Eye (tissue), 1 donor: ENCODE measurements around the gene STK32C.

ENCODE experiments used
- DNase-seq: peaks from one replicate; pipeline ENCODE4 v3.0.0-alpha.2; 2015

Gene STK32C

DNA sequence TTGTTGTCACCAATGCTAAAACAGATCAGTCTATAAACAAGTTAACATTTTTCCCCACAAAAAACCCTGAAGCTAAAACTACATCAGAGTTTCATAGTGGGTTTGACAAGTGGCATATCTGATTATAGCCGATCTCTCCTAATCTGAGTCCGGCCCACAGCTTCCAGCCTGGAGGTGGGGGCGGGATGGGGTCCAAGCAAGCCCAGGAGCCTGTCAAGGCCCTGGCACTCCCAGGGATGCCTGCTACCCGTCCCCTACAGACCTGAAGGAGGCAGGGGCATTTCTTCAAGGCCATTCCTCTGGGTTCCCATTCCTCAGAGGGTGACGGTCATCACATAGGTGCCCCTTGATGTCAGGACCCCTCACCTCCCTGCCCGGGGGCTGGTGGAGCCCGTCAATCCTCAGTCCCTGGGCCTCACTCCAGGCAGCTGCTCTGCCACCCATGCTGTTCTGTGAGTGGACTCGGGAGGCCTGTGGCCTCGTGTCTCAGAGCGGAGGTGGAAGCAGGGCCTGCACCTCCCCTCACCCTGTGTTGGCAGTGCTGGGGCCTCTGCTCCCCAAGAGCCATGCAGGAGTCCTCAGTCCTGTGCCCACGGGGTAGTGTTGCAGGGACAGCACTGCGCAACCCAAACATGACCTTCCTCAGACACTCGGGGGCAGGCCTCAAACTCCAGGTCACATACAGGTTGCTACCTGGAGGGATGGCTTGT, 112.2 kb downstream of the STK32C start:
- no peak for DNase-seq

- no peak for DNase-seq
Observed at GRCh38 chr10:132194726-132195125, 113.0 kb downstream of the STK32C start.

GRCh38 chr10:132193907-132194552, 113.7 kb downstream of the STK32C start:
- no peak for DNase-seq

DNA sequence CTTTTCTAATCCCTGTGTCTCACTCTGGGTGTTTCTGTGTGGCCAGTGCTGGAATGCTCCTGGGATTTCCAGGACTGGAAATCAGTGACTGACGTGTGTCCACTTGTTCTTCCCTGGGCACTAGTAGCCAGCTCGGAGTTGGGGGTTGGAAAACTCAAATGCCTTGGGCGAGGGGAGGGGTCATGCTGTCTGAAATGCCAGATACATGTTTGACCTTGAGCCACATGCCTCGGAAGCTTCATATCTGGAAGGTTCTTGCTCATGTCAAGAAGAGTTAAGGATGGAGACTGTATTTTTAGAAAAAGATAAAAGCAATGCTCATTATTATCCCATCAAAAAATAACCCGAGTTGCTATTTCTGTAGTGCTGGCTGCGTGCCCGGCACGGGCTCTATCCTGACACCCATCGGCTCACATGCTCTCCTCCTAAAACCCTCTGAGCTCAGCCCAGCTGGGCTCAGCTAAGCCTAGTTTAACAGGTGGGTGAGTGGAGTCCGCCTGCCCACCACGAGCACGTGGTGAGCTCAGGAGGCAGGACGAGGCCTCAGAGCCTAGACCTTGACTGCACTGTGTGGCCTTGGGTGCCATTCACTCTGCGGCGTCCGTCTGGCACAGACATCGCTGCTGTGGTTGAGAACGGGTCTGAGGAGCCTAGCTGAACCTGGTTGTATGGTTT, 114.6 kb downstream of the STK32C start:
- DNase-seq = no peak

GRCh38 chr10:132192076-132192975, 115.4 kb downstream of the STK32C start:
- no peak for DNase-seq

DNA sequence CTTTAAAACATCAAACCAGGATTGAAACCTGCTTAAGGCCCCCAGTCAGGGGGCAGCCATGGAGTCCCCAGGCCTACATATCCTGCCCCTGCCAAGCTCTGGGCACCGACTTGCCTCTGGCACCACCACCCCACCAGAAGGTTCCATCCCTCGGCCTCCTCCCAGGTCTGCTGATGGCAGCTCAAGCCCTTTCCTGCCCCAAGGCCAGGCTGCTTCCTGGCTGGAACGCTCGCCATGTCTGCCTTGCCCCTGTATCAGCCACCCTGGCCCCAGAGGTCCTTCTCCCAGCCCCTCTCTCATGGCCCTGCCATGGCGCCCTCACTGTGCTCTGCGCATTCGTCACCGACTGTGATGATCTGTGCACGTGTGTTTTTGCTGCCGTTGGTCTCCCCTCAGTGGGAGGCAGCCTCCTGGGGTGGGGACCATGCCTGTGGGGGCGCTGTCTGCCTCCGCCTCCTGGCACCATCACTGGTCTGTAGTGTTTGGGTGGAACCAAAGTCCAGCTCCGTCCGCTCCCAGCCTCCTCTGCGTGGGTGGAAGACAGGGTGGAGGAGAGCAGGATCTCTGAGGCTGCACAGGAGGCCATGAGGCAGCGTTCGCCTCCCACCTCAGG, 117.8 kb downstream of the STK32C start:
- no peak for DNase-seq

- no peak for DNase-seq
Observed at GRCh38 chr10:132189016-132189415, 118.7 kb downstream of the STK32C start.

DNA sequence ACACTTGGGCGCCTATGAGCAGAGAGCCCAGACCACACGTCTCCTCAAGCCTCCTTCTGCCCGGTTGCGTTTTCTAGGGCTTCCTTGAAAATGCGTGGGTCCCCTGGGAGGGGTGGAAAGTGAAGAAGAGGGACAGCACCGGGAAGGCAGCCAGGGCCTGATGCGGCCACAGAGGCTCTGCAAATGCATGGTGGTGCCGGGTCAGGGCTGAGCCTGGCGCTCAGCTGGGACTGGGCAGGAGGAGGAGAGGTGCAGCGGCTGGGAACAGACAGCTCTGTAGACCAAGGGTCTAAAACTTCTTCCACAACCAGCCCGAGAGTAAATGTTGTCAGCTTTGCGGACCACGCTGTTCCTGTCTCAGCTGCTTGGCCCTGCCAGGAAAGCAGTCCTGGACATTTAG, 119.4 kb downstream of the STK32C start:
- no peak for DNase-seq

GRCh38 chr10:132187430-132188138, 120.2 kb downstream of the STK32C start:
- DNase-seq = peak; percentile 64

DNA sequence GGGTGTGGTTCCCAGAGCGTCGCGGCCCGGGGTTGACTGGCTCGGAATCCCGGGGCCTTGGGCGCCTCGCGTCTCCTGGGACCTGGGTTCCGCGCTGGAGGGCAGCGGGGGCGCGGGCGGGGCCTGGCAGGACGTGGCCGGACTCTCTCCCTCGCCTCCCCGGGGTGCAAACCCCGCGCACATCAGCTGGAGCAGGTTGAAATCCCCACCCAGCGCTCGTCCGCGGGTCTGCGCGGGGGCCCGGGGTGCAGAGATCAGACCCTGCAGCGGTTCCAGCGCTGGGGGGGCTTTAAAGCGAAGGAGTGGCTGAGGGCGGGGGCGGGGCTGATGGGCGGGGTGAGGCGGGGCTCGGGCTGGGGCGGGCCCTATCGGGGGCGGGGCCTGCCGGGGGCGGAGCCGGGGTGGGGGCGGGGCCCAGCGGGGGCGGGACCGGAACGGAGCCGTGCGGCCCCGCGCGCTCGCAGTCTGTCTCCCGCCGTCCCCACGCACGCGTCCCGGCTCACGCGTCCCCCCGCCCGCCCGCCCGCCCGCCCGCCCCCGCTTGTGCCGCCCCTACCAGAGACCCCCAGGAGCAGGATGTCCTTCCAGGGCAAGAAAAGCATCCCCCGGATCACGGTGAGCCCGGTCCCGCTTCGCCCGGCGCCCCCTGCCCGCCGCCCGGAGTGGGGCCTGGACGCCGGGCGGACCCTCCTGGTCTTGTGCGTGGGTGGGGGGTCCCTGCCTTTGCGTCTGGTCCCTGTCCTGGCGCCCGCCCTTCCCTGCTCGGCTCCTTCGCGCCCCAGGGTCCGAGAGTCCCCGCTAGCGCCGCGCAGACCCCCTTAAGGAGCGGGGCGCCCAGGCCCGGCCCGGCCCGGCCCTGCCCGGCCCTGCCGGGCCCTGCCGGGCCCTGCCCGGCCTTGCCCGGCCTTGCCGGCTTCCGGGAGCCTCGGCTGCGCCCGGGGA, 121.0 kb downstream of the STK32C start, which contains the start of gene DPYSL4:
Gene DPYSL4, plus strand, starts transcription at position 461 of the 942 bp plus-strand sequence. Its CDS starts 116 bp downstream, at position 577.
- DNase-seq = peak; percentile 71

DNA sequence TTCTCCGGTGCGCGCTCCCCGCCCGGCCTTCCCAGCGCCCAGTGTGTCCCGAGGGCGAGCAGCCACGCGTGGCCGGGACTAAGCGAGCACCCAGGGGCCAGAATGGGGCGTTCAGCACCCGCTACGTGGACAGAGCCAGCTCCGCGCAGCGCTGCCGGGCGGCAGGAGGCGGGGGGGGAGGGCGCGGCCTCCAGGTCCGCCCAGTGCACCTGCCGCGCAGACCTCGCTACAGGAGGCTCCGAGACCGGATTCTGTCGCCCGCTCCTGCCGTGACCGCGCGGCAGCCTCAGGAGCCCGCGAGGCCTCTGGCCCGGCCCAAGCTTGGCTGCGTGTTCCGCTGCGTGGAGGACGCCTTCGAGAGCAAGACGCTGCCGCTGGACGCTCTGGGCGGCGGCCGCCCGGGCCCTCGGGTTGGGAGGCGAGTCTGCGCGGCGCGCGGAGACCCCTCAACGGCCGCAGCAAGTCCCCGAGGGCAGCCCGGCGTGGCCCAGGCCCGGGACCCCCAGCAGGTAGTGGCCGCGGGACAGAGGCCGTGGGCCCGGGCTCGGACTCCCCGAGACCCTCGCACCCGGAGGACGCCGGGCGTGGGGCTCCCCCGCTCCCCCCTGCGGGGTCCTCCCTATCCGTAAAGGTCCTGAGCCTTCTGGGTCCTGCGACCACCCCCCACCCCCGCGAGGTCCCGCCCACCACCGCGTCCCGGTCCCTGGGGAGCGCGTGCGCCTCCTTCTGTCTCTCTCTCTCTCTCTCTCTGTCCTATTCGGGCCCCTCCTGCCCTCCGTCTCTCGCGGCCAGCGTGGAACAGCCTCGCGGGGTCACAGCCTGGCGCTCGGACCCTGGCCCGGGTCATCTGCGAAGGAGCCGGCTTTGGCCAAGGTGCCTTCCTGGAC, 121.9 kb downstream of the STK32C start:
- peak; percentile 74 for DNase-seq

- no peak for DNase-seq
Observed at GRCh38 chr10:132184816-132185593, 122.7 kb downstream of the STK32C start.

GRCh38 chr10:132183046-132183445, 124.7 kb downstream of the STK32C start:
- DNase-seq = no peak

GRCh38 chr10:132182591-132182990, 125.2 kb downstream of the STK32C start:
- DNase-seq = no peak

DNA sequence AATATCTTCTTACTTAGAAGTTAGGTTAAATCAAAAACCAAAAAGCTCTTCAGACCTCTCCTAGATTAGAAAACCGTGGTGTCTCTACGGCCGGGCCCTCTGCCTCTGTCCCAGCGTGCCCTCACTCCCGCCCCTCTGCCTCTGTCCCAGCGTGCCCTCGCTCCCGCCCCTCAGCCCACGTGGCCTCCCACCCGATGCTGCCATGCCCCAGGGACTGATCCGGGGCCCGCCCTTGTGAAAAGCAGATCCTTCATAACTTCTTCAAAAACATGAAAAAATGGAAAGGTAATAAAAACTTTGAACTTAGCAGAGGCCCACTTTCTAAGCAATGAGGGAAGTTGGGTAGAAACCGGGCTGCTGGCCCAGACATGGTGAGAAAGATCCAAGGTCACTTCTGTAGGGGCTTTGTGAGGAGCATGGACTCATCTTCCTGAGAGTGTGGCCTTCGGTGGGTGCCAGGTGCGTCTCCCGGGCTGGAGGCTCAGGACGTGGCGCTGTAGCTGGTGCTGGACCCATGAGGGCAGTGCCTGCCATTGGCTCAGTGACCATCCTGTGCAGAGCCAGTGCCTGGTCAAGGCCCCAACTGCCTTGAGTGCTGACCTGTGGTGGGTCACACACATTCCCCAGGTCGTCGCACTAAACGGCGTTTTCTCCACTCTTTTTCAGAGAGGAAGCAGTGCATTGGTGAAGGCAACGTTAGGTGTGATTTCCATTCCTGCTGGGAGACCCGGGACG, 125.9 kb downstream of the STK32C start:
- no peak for DNase-seq

DNA sequence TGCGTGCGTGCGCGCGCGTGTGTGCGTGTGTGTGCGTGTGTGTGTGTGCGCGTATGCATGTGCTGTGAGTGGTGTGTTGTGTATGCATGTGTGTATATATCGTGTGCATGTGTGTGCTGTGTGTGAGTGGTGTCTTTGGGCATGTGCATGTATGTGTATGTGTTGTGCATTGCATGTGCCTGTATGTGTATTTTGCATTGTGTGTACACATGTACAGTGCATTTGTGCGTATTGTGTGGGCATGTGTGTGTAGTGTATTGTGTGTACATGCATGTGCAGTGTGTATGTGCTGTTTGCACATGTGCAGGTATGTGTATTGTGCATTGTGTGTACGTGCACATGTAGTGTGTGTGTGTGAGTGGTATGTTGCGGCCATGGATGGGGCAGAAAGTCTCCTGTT, 127.0 kb downstream of the STK32C start:
- DNase-seq = no peak

DNA sequence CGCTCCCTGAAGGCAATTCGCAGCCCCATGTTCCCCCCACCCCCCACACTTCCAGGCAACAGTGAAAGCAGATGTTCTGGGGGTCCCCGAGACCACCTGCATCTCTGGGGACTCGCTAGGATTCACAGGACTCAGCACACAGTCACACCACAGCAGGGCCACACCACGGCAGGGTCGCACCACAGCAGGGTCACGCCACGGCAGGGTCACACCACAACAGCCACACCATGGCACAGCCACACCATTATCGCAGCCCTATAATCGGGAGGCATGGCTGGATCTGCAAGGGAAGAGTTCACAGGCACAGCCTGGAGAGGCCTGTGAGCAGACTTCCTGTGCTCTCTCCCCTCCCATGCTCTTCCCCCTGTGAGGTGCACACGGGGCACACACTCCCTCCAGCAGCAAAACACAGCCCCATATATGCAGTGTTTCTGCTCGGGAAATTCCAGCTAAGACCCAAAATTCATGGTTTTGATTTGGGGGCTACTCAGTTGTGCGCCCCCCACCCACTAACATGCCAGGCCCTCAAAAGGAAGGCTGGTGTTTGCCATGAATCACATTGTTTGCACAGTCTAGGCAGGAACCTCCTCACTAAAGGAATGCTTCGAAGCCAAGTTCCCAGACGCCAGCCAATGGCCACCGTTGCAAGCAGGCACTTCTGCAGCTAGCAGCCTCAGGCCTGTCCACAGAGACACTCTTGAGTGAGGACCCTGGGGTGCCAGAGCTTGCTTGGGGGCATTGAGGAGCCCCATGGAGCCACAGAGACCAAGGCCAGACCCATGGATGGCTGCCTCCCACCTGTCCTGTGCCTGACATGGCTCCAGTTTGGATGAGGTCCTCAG, 128.0 kb downstream of the STK32C start:
- no peak for DNase-seq
